Occipital lobe (tissue), 2 donors: ENCODE data around the gene ELL2. TPM values are rescaled to one million over a fixed set of nuclear protein-coding genes. Genes with fewer than 3 reads are reported as not detected.
"Not testable (repeated sequence)": the region's sequence is repeated elsewhere in the genome, so short reads cannot be mapped to it uniquely, and the experiment has no call there.

Experiments
- DNase-seq: peaks from one replicate; lab custom pipeline; 2025; lab: John Stamatoyannopoulos, UW
- total RNA-seq: library from RNA; depleted of rRNA; stranded (reverse); fragments of >200 nt; gene quantifications from one replicate; pipeline ENCODE4 v1.2.3, GENCODE V29; 2014

The ELL2 gene
- total RNA-seq, 1 donor from 2014 or later = 35.6 TPM

- DNase-seq = no peak
Observed at GRCh38 chr5:95909738-95910137, 51.9 kb downstream of the ELL2 start.

GRCh38 chr5:95908799-95909198 is 52.9 kb downstream of the ELL2 start:
- no peak for DNase-seq

- DNase-seq = no peak
Observed at GRCh38 chr5:95907740-95908706, 53.6 kb downstream of the ELL2 start.

GRCh38 chr5:95907067-95907705 is 54.5 kb downstream of the ELL2 start:
- no peak for DNase-seq

- DNase-seq = not testable (repeated sequence)
Observed at GRCh38 chr5:95906398-95906797, 55.3 kb downstream of the ELL2 start.

GRCh38 chr5:95904827-95905226 is 56.8 kb downstream of the ELL2 start:
- no peak for DNase-seq

- DNase-seq = no peak
Observed at GRCh38 chr5:95903838-95904237, 57.8 kb downstream of the ELL2 start.

GRCh38 chr5:95901676-95902627 is 59.7 kb downstream of the ELL2 start:
- no peak for DNase-seq

GRCh38 chr5:95900383-95900958 is 61.2 kb downstream of the ELL2 start:
- peak; percentile 44 for DNase-seq

GRCh38 chr5:95899829-95900228 is 61.8 kb downstream of the ELL2 start:
- DNase-seq = no peak

GRCh38 chr5:95899006-95899405 is 62.6 kb downstream of the ELL2 start:
- DNase-seq = no peak

- DNase-seq = peak; percentile 19
Observed at GRCh38 chr5:95895771-95896170, 65.9 kb downstream of the ELL2 start.

GRCh38 chr5:95895251-95895650 is 66.4 kb downstream of the ELL2 start:
- no peak for DNase-seq

GRCh38 chr5:95892784-95893354 is 68.8 kb downstream of the ELL2 start:
- no peak for DNase-seq

- DNase-seq = no peak
Observed at GRCh38 chr5:95891499-95891898, 70.2 kb downstream of the ELL2 start.

GRCh38 chr5:95889076-95889475 is 72.6 kb downstream of the ELL2 start:
- DNase-seq = no peak

- no peak for DNase-seq
Observed at GRCh38 chr5:95887977-95888376, 73.7 kb downstream of the ELL2 start.

GRCh38 chr5:95886340-95887044 is 75.2 kb downstream of the ELL2 start:
- no peak for DNase-seq

GRCh38 chr5:95884511-95884910 is 77.1 kb downstream of the ELL2 start:
- no peak for DNase-seq

GRCh38 chr5:95884017-95884325 is 77.7 kb downstream of the ELL2 start:
- DNase-seq = no peak
